Mucosa of gallbladder (tissue), 1 donor: ENCODE results near the gene PAOX. TPM values are rescaled to one million over a fixed set of nuclear protein-coding genes. Genes with fewer than 3 reads are reported as not detected.
A peak's percentile ranks its signal among the peaks of the same experiment; 100 is the strongest.
"Not testable (repeated sequence)": the region's sequence is repeated elsewhere in the genome, so short reads cannot be mapped to it uniquely, and the experiment has no call there.

Experiments used
- DNase-seq: peaks from one replicate; pipeline ENCODE4 v3.0.0-alpha.2; 2020; ENCODE audit warnings: low spot score
- total RNA-seq: library from RNA; stranded (reverse); gene quantifications from one replicate; pipeline ENCODE4 v1.2.1, GENCODE V29; 2021
- donor health status: DM: no; HTN: no; CAD: no.

PAOX gene
- total RNA-seq, 1 donor from 2014 or later, result 9.4 TPM

- DNase-seq, result peak; percentile 48
Measured at GRCh38 chr10:133364645-133365431, 14.2 kb upstream of the PAOX start.

GRCh38 chr10:133365461-133366129 lies 13.5 kb upstream of the PAOX start:
- no peak for DNase-seq

DNA sequence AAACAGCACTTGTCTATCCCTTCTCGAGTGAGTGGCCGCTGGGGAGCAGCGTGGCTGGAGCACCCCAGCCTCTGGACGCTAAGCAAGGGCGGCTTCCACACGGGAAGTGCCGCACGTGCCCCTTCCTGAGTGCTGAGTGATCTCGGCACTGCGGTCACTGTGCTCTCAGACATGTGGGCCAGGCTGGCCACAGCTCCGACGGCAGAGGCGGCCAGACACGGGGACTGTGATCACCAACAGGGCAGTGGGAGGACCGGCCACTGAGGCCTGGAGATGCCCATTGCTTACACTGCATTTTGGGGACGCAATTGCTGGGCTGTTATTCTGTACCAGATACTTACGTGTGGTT lies 13.0 kb upstream of the PAOX start:
- DNase-seq, result no peak

DNA sequence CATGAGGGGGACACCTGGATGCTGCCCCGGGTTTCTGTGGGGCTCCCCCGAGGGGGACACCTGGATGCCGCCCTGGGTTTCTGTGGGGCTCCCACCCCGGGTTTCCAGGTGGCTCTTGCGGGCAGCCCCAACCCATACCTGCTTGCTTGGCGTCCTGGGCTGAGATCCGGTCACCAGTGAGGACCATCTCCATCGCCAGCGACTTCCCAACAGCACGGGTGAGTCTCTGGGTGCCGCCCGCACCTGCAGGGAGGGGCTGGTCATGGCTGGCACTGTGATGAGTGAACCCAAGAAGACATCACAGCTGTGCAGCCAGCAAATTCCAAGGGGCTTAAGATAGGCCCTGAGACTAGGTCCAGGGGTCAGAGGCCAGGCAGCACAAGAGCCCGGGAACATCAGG lies 12.3 kb upstream of the PAOX start:
- DNase-seq, result no peak

- DNase-seq, result not testable (repeated sequence)
Measured at GRCh38 chr10:133367461-133367860, 11.6 kb upstream of the PAOX start.

- DNase-seq, result no peak
Measured at GRCh38 chr10:133368153-133368552, 10.9 kb upstream of the PAOX start.

- DNase-seq, result no peak
Measured at GRCh38 chr10:133370030-133370786, 8.9 kb upstream of the PAOX start.

DNA sequence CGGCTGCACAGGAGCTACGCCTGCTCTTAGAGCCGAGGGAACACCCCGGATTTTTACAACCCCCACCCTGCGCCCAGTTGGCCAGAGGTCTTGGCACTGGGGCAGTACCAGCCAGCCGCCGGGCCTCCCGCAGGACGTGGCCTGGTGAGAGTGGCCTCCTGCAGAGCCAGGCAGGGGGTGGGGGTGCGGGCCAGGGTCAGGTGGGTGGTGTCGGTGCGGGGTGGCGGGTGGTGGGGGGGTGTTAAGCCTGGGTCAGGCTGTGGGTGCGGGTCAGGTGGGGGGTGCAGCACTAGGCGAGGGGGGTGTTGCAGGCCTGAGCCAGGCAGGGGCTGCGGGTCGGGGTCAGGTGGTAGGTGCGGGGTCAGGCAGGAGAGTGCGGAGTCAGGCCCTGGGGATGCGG lies 6.6 kb upstream of the PAOX start:
- DNase-seq, result no peak

GRCh38 chr10:133373174-133374090 lies 5.6 kb upstream of the PAOX start, which contains the start of gene ECHS1:
Gene ECHS1, minus strand, starts transcription at chr10:133373354. Its CDS starts 21 bp downstream, at chr10:133373333.
- peak; percentile 98 for DNase-seq

DNA sequence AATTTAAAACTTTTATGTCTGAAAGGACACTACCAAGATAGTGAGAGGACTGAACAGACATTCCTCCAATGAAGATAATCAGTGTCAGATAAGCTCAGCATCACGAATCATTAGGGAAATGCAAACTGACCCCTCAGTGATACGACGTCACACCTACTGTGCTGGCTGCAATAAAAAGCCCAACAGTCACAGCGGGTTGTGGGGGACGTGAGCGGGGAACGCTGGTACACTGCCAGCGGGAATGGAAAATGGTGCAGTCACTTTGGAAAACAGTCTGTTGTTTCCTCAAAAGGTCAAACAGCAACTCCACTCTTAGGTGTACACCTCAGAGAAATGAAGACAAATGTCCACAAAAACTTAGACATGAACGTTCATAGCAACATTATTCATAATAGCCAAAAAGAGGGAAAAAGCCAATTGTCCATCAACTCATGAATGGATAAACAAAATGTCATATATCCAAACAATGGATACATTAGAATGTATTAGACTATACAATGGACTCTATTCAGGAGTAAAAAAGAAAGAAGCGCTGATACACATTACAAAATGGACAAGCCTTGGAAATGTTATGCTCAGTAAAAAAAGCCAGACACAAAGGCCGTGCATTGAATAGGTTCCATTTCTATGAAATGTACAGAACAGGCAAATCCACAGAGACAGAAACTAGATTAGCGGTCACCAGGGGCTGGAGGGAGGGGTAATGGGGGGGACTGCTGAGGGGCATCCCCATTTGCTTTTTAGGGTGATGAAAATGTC lies 3.5 kb upstream of the PAOX start:
- no peak for DNase-seq

- not testable (repeated sequence) for DNase-seq
Measured at GRCh38 chr10:133376183-133376582, 2.9 kb upstream of the PAOX start.

DNA sequence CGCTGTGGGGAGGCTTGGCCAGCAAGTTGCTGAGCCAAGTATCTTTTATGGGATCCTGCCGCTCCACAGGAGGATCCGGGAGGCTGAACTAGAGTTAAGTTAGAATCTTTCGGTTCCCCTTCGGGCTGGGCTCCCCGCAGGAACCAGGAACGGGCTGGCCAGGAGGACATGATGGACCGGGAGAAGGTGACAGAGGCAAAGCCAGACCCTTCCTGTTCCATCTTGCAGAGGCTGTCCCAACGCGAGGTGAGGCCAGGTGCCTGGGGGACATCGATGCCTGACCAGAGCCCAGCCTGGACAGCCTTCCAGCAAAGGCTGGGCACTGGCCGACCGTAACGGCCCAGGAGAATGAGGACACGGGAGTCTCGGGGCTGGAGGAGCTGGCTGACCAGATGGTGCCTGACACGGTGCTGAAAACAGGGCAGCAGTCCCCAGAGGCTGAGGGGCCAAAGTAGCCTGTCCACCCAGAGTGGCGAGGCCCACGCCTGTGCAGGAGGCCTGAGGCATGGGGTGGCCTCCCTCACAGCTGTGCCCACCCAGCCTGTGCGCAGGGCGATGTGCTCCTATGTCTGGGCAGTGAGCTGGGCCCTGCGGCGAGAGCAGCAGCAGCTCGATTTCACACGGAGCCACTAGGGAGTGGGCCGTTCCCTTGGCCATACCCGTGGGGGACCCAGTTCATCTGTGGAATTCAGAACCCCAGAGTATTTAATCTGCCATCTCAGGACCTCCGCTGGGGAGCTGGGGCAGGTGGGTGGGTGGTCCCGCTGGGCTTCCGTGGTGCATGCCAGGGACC lies 1.8 kb upstream of the PAOX start:
- DNase-seq, result no peak

DNA sequence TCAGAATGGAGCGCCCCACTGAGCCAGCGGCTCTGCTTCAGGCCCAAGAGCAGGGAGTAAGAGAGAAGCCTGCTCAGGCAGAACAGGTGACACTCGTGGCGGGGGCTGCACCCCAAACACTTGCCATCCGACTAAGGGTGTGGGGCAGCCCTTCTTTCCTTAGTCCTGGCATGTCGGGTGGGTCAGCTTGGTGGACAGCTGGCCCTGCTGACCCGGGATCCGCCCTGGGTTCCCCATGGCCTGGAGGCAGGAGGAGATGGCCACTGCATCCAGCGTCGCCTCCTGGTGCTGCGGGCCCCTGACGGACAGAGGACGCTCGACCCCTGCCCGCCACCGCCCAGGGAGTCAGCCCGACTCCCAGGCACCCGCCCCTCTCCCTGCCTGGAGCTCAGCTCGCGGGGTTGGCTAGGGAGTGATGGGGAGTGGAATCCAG lies 1.2 kb upstream of the PAOX start:
- no peak for DNase-seq

- peak; percentile 84 for DNase-seq
Measured at GRCh38 chr10:133378251-133379096, 588 bp upstream of the PAOX start.

DNA sequence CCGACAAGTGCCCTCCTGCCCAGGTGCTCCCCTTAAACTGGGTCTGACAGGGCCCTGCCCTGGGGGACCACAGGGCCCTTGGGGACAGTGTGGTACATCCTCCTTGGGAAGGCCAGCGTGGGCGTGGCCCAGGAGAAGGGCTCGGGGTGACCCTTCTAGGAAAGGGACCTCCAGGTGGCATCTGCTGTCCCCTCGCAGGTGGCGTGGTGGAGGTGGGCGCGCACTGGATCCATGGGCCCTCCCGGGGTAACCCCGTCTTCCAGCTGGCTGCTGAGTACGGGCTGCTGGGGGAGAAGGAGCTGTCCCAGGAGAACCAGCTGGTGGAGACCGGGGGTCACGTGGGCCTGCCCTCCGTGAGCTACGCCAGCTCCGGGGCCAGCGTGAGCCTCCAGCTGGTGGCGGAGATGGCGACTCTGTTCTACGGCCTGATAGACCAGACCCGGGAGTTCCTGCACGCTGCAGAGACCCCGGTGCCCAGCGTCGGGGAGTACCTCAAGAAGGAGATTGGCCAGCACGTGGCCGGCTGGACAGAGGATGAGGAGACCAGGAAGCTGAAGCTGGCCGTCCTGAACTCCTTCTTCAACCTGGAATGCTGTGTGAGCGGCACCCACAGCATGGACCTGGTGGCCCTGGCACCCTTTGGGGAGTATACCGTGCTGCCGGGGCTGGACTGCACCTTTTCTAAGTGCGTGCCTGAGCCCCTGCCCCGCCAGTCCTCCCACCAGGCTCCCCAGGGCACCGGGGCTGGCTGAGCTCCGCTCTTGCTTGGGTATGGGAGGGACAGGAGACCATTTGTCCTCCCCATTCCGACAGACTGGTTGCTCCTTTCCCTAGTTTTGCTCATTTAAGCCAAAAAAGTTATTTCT lies 972 bp downstream of the PAOX start:
- no peak for DNase-seq

GRCh38 chr10:133381036-133381435 lies 2.0 kb downstream of the PAOX start:
- no peak for DNase-seq

- no peak for DNase-seq
Measured at GRCh38 chr10:133383551-133383950, 4.5 kb downstream of the PAOX start.

DNA sequence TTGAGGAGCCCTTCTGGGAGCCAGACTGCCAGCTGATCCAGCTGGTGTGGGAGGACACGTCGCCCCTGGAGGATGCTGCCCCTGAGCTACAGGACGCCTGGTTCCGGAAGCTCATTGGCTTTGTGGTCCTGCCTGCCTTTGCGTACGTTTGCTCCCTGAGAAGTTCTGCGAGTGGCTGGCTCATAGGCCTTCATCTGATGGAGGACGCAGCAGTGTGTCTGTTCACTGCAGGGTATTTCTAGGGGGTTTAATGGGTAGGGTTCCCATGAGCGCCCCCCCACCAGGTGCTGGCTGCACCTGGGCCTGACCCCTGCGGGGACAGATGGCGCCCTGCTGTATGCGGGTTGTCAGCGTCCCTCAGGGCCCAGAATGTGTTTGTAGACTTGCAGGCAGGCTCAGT lies 5.0 kb downstream of the PAOX start:
- no peak for DNase-seq
